GM10266 (cell line): ENCODE results near the gene CAV1.

ENCODE experiments used
- DNase-seq: peaks from one replicate; pipeline ENCODE4 v3.0.0; 2012; ENCODE audit errors: extremely low spot score
- CTCF ChIP-seq: IDR thresholded peaks from 2 replicates; pipeline ENCODE4 v1.5.1; 2012; ENCODE audit warnings: mild to moderate bottlenecking, low read depth; ENCODE audit not compliant: control insufficient read depth, insufficient read depth; ENCODE audit errors: missing control alignments

CAV1 gene

DNA sequence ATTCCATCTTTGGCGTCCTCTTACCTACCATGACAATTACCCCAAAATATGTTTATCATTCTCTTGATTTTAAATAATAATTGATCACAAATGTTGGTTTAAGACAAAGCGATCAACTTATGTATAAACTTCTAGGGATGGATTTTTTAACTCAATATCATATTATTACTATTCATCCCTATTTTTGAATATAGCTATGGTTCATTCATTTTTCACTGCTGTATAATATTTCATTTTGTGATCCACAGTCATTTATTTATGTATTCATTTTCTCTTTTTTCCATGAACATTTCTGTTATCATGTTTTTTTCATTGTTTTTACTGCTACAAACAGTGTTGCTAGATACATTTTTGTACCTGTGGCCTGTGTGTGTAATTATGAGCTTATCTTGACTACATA is 85.9 kb downstream of the CAV1 start:
- no peak for TF ChIP-seq CTCF
- no peak for DNase-seq
